Measurements from ENCODE around the gene COL5A2. TPM values are rescaled to one million over a fixed set of nuclear protein-coding genes. Genes with fewer than 3 reads are reported as not detected.

COL5A2 gene
- total RNA-seq (2014; rRNA removed; shearing (Covaris generic); ENCODE audit: low replicate concordance): 0.67 and 3.0 TPM in 2 replicates

DNA sequence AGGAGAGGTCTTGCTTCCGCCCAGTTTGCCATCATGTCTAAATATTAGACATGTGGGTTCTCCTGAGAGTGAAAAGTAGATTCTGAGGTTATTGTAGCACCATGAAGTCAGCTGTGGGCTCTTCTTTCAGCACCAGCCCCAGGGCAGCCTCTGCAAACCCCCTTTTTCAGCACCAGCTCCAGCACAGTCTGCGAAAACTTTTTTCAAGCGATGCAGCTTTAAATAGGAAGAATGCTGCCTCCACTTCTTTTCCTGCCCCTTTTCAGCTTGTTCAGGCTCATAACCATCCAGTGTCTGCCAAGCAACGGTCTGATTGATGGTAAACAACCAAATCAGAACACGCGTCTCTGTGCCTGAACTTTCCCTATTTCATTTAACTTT, at the start of gene COL5A2:
TSS of gene COL5A2 (minus strand) at position 192 of the 381 bp plus-strand sequence. CDS start at position 35, 157 bp downstream.
- Histone ChIP-seq H3K9me2 (replicated peaks; ENCODE audit: insufficient read depth, low read length) (no peaks in the 10 kb centered on the region), H3K79me2 (ENCODE audit: low read length) (no peaks in the 10 kb centered on the region), H3K4me3 (ENCODE audit: low read length) (no peak within 1 kb of the TSS), H4K20me1 (ENCODE audit: insufficient read depth, low read depth, low read length) (no peaks in the 10 kb centered on the region), H3K27me3 (ENCODE audit: low read length) (no peaks in the 10 kb centered on the region), H3K4me2 (ENCODE audit: low read depth, low read length, poor library complexity, severe bottlenecking) (no peak within 1 kb of the TSS), H3K36me3 (ENCODE audit: insufficient read depth, low read length) (no peaks in the 10 kb centered on the region), H2AFZ (ENCODE audit: low read length) (no peak within 1 kb of the TSS), H3K4me1 (ENCODE audit: low read length) (no peaks in the 10 kb centered on the region), H3K9ac (ENCODE audit: low read length) (no peak within 1 kb of the TSS), H3K27ac (ENCODE audit: low read length) (no peak within 1 kb of the TSS), H3K9me3 (ENCODE audit: low read length) (no peaks in the 10 kb centered on the region)
- DNase-seq: no peak

DNA sequence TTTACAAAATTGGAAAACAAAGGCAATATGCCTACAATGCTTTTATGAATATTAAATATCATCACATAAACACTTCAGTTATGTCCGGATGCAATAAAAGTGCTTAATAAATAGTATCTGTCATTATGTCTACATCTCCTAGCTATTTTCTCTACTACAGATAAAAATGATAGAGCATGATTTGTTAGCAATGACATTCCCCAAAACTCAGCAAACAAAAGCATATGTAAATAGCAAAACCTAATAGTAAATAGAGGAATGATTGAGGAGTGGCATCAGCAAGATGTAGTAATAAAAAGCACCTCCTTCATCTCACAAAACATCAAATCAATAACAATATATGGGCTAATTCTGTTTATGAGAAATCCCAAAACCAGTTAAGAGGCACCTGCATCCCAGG, 46.5 kb upstream of the COL5A2 start:
- no peak overlapping the region for H3K9ac ChIP-seq (ENCODE audit: low read length)
- no peaks in the 10 kb centered on the region for H3K79me2 ChIP-seq (ENCODE audit: low read length)
- H3K4me1 ChIP-seq (ENCODE audit: low read length): peaks cover 3% of the 10 kb centered on the region; the same call in 1 of the 2 replicates
- no peaks in the 10 kb centered on the region for H3K36me3 ChIP-seq (ENCODE audit: insufficient read depth, low read length)
- no peaks in the 10 kb centered on the region for H4K20me1 ChIP-seq (ENCODE audit: insufficient read depth, low read depth, low read length)
- H3K27me3 ChIP-seq (ENCODE audit: low read length): no peaks in the 10 kb centered on the region
- no peak overlapping the region for H2AFZ ChIP-seq (ENCODE audit: low read length)
- no peaks in the 10 kb centered on the region for H3K9me2 ChIP-seq (replicated peaks; ENCODE audit: insufficient read depth, low read length)
- H3K4me2 ChIP-seq (ENCODE audit: low read depth, low read length, poor library complexity, severe bottlenecking): no peak overlapping the region
- H3K27ac ChIP-seq (ENCODE audit: low read length): no peak overlapping the region
- DNase-seq: no peak
- H3K4me3 ChIP-seq (ENCODE audit: low read length): no peak overlapping the region
- H3K9me3 ChIP-seq (ENCODE audit: low read length): no peaks in the 10 kb centered on the region

DNA sequence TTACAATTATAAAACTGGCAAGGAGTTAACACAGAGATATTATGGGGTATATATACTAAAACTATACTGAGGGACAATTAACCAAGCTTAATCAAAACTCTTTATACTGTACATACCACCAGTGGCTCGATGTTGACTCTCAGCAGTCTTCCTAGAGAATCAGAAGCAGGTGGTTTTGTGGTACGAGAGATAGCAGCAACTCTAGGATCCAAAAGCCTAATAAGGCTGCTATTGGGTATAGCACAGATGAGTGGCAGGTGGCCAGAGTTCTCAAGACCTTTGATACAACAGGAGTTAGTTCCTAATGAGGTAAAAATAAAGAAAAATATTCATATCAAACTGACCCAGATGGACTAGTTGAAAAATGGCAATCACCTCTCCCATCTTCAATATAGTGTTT, 45.5 kb upstream of the COL5A2 start:
- H4K20me1 ChIP-seq (ENCODE audit: insufficient read depth, low read depth, low read length): no peaks in the 10 kb centered on the region
- H3K9me2 ChIP-seq (replicated peaks; ENCODE audit: insufficient read depth, low read length): no peaks in the 10 kb centered on the region
- H2AFZ ChIP-seq (ENCODE audit: low read length): no peak overlapping the region
- H3K4me3 ChIP-seq (ENCODE audit: low read length): no peak overlapping the region
- no peaks in the 10 kb centered on the region for H3K27me3 ChIP-seq (ENCODE audit: low read length)
- H3K9ac ChIP-seq (ENCODE audit: low read length): no peak overlapping the region
- no peaks in the 10 kb centered on the region for H3K9me3 ChIP-seq (ENCODE audit: low read length)
- no peaks in the 10 kb centered on the region for H3K79me2 ChIP-seq (ENCODE audit: low read length)
- H3K36me3 ChIP-seq (ENCODE audit: insufficient read depth, low read length): no peaks in the 10 kb centered on the region
- H3K4me2 ChIP-seq (ENCODE audit: low read depth, low read length, poor library complexity, severe bottlenecking): no peak overlapping the region
- DNase-seq: no peak
- peaks cover 3% of the 10 kb centered on the region; the same call in 1 of the 2 replicates for H3K4me1 ChIP-seq (ENCODE audit: low read length)
- H3K27ac ChIP-seq (ENCODE audit: low read length): no peak overlapping the region

DNA sequence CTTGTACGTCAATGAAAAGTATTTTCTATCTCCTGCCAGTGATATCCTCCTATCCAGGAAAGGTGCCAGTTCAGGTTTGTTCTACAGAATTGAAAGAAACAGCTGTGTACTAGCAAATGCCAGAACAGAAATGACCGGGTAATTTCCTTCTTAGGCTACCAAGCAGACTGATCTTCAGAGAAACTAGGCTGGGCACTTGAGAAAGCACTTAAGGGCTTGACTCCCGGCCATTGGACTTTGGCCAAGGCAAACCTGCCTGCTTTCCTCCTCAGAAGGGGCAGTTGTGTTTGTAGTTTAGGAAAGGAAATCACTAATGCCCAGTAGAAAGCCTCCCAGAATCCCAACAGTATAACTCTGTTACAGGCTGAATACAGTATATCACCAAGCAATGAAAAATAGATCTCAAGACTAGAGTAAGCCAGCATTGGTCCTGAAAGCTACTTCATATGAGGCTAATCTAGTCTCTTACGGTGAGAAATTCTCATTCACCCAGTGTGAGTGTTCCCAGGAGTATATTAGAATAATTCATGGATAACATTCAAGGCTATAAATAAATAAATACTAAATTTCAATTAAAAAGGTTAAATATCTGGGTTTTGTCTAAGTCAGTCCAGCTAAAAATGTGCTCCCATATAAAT, 43.0 kb upstream of the COL5A2 start:
- Histone ChIP-seq H3K4me1 (ENCODE audit: low read length) (peaks cover 3% of the 10 kb centered on the region; the same call in 1 of the 2 replicates), H4K20me1 (ENCODE audit: insufficient read depth, low read depth, low read length) (no peaks in the 10 kb centered on the region), H3K9ac (ENCODE audit: low read length) (no peak overlapping the region), H2AFZ (ENCODE audit: low read length) (no peak overlapping the region), H3K4me3 (ENCODE audit: low read length) (no peak overlapping the region), H3K9me2 (replicated peaks; ENCODE audit: insufficient read depth, low read length) (no peaks in the 10 kb centered on the region), H3K27ac (ENCODE audit: low read length) (no peak overlapping the region), H3K79me2 (ENCODE audit: low read length) (no peaks in the 10 kb centered on the region), H3K36me3 (ENCODE audit: insufficient read depth, low read length) (no peaks in the 10 kb centered on the region), H3K4me2 (ENCODE audit: low read depth, low read length, poor library complexity, severe bottlenecking) (no peak overlapping the region), H3K9me3 (ENCODE audit: low read length) (no peaks in the 10 kb centered on the region), H3K27me3 (ENCODE audit: low read length) (no peaks in the 10 kb centered on the region)
- DNase-seq: no peak

DNA sequence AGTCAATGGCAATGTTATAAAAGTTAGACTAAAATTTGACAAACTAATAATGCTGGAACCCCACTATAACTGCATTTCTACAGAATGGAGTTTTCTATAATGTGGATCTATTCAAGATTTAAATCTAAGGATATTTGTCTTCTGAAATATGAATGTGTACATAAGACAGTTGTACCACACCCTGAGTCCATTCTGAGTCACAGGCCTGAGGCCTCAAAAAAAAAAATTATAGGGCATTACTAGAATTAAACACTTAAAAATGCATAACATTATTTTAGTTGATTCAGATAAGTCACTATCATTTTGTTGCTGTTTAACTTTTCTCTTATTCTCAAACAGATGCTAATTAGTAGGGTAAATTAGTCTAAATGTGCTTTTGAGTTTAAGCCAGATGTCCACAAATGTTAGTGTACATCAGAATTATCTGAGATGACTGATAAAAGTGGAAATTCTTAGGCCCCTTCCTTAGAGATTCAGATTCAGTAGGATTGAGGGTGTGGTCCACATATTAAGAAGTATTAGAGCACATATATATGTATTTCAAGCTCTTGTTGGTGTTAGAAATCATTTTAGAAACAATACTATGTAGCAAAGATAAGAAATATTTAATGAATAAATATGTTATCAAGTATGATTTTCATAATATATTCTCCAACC, 42.4 kb upstream of the COL5A2 start:
- H3K9me2 ChIP-seq (replicated peaks; ENCODE audit: insufficient read depth, low read length): no peaks in the 10 kb centered on the region
- peaks cover 3% of the 10 kb centered on the region; the same call in 1 of the 2 replicates for H3K4me1 ChIP-seq (ENCODE audit: low read length)
- H3K9me3 ChIP-seq (ENCODE audit: low read length): no peaks in the 10 kb centered on the region
- no peak overlapping the region for H3K4me2 ChIP-seq (ENCODE audit: low read depth, low read length, poor library complexity, severe bottlenecking)
- no peak overlapping the region for H2AFZ ChIP-seq (ENCODE audit: low read length)
- H3K27ac ChIP-seq (ENCODE audit: low read length): no peak overlapping the region
- no peaks in the 10 kb centered on the region for H3K79me2 ChIP-seq (ENCODE audit: low read length)
- no peak for DNase-seq
- no peaks in the 10 kb centered on the region for H4K20me1 ChIP-seq (ENCODE audit: insufficient read depth, low read depth, low read length)
- H3K27me3 ChIP-seq (ENCODE audit: low read length): no peaks in the 10 kb centered on the region
- H3K4me3 ChIP-seq (ENCODE audit: low read length): no peak overlapping the region
- H3K9ac ChIP-seq (ENCODE audit: low read length): no peak overlapping the region
- H3K36me3 ChIP-seq (ENCODE audit: insufficient read depth, low read length): no peaks in the 10 kb centered on the region

DNA sequence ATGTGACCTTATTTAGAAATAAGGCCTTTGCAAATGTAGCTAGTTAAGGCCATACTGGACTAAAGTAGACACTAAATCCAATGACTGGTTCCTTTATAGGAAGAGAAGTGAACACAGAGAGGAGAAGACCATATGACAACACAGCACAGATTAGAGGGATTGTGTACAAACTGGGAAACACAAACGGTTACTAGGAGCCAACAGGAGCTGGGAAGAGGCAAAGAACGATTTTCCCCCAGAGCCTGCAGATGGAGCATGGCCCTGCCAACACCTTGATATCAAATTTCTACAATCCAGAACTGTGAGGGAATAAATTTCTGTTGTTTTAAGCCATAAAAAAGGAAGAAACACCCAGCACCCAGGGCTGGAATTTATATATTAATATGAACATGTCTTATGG, 38.7 kb upstream of the COL5A2 start:
- H4K20me1 ChIP-seq (ENCODE audit: insufficient read depth, low read depth, low read length): no peaks in the 10 kb centered on the region
- no peaks in the 10 kb centered on the region for H3K9me2 ChIP-seq (replicated peaks; ENCODE audit: insufficient read depth, low read length)
- no peak overlapping the region for H2AFZ ChIP-seq (ENCODE audit: low read length)
- H3K9ac ChIP-seq (ENCODE audit: low read length): no peak overlapping the region
- H3K79me2 ChIP-seq (ENCODE audit: low read length): no peaks in the 10 kb centered on the region
- H3K4me1 ChIP-seq (ENCODE audit: low read length): peaks cover 3% of the 10 kb centered on the region; the same call in 1 of the 2 replicates
- H3K9me3 ChIP-seq (ENCODE audit: low read length): no peaks in the 10 kb centered on the region
- no peak overlapping the region for H3K4me3 ChIP-seq (ENCODE audit: low read length)
- no peaks in the 10 kb centered on the region for H3K36me3 ChIP-seq (ENCODE audit: insufficient read depth, low read length)
- H3K4me2 ChIP-seq (ENCODE audit: low read depth, low read length, poor library complexity, severe bottlenecking): no peak overlapping the region
- H3K27me3 ChIP-seq (ENCODE audit: low read length): no peaks in the 10 kb centered on the region
- no peak overlapping the region for H3K27ac ChIP-seq (ENCODE audit: low read length)
- no peak for DNase-seq

DNA sequence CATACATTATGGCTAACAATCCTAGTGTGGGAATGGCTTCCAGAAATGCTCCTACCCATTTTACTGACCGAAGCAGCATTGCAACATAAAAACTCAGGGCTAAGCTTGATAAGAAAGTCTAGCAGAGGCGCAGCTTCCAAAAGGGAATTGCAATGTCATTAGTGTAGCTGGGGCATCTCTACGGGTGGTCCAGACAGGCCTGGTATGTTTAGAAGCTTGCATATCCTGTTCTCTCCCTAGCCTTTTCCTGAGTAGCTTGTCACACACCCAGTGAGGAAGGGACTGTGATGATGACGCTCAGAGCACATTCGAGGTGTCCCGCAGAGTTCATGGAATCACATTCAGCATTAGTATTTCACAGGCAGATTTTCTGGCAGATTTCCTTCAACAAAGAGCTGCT, 38.0 kb upstream of the COL5A2 start:
- H3K36me3 ChIP-seq (ENCODE audit: insufficient read depth, low read length): no peaks in the 10 kb centered on the region
- H3K4me2 ChIP-seq (ENCODE audit: low read depth, low read length, poor library complexity, severe bottlenecking): no peak overlapping the region
- H3K27me3 ChIP-seq (ENCODE audit: low read length): no peaks in the 10 kb centered on the region
- H3K27ac ChIP-seq (ENCODE audit: low read length): no peak overlapping the region
- H3K9me3 ChIP-seq (ENCODE audit: low read length): no peaks in the 10 kb centered on the region
- H4K20me1 ChIP-seq (ENCODE audit: insufficient read depth, low read depth, low read length): no peaks in the 10 kb centered on the region
- H3K4me3 ChIP-seq (ENCODE audit: low read length): no peak overlapping the region
- H2AFZ ChIP-seq (ENCODE audit: low read length): no peak overlapping the region
- no peak for DNase-seq
- no peaks in the 10 kb centered on the region for H3K4me1 ChIP-seq (ENCODE audit: low read length)
- H3K79me2 ChIP-seq (ENCODE audit: low read length): no peaks in the 10 kb centered on the region
- H3K9ac ChIP-seq (ENCODE audit: low read length): no peak overlapping the region
- H3K9me2 ChIP-seq (replicated peaks; ENCODE audit: insufficient read depth, low read length): no peaks in the 10 kb centered on the region

DNA sequence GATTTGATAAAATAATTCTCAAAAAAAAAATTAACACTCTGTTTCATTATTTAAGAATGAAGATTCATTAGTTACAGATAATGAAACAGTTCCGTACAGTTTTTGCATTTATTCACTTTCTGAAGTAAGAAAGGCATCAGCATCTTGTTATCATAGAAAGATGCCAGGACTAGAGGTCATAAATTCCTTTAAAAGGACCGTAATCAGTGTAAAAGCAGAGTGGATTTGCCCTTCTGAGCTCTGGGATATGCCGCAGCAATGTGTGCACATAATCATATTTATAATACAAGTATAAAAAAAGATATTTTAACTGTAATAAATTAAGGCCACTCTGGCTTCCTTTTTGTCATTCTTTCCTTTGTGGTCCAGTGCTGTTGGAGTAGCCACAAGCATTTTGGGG, 37.5 kb upstream of the COL5A2 start:
- H4K20me1 ChIP-seq (ENCODE audit: insufficient read depth, low read depth, low read length): no peaks in the 10 kb centered on the region
- H3K9me2 ChIP-seq (replicated peaks; ENCODE audit: insufficient read depth, low read length): no peaks in the 10 kb centered on the region
- no peaks in the 10 kb centered on the region for H3K4me1 ChIP-seq (ENCODE audit: low read length)
- DNase-seq: no peak
- H3K27me3 ChIP-seq (ENCODE audit: low read length): no peaks in the 10 kb centered on the region
- no peak overlapping the region for H3K9ac ChIP-seq (ENCODE audit: low read length)
- H2AFZ ChIP-seq (ENCODE audit: low read length): no peak overlapping the region
- H3K27ac ChIP-seq (ENCODE audit: low read length): no peak overlapping the region
- no peaks in the 10 kb centered on the region for H3K36me3 ChIP-seq (ENCODE audit: insufficient read depth, low read length)
- no peak overlapping the region for H3K4me2 ChIP-seq (ENCODE audit: low read depth, low read length, poor library complexity, severe bottlenecking)
- H3K79me2 ChIP-seq (ENCODE audit: low read length): no peaks in the 10 kb centered on the region
- no peaks in the 10 kb centered on the region for H3K9me3 ChIP-seq (ENCODE audit: low read length)
- H3K4me3 ChIP-seq (ENCODE audit: low read length): no peak overlapping the region
